Measurements from ENCODE around the gene TCEANC2.
A peak's percentile ranks its signal among the peaks of the same experiment; 100 is the strongest.

TCEANC2 gene

GRCh38 chr1:54114955-54115354 lies 61.5 kb downstream of the TCEANC2 start:
- H3K9me3 ChIP-seq (ENCODE audit: control insufficient read depth, low read length), result no peaks in the 10 kb centered on the region
- H3K4me1 ChIP-seq (ENCODE audit: control insufficient read depth, insufficient read depth, low read length, poor library complexity, severe bottlenecking), result peaks cover 9% of the 10 kb centered on the region
- H3K27ac ChIP-seq (ENCODE audit: low read depth, low read length, severe bottlenecking), result no peak overlapping the region
- WGBS, 2 experiments (ENCODE audit: insufficient coverage in 2 of 2), result 83 to 95% methylated on average over 6 of the region's 6 CpGs
- H3K4me3 ChIP-seq (ENCODE audit: extremely low read depth, insufficient read depth, low read length, poor library complexity, severe bottlenecking), result no peak overlapping the region
- no peaks in the 10 kb centered on the region for H3K36me3 ChIP-seq (ENCODE audit: control insufficient read depth, insufficient read depth, low read length)

- 94 to 100% methylated on average over 2 to 3 of the region's 3 CpGs for WGBS, 2 experiments (ENCODE audit: insufficient coverage in 2 of 2)
- no peaks in the 10 kb centered on the region for H3K36me3 ChIP-seq (ENCODE audit: control insufficient read depth, insufficient read depth, low read length)
- H3K4me1 ChIP-seq (ENCODE audit: control insufficient read depth, insufficient read depth, low read length, poor library complexity, severe bottlenecking), result peaks cover 9% of the 10 kb centered on the region
- H3K4me3 ChIP-seq (ENCODE audit: extremely low read depth, insufficient read depth, low read length, poor library complexity, severe bottlenecking), result no peak overlapping the region
- H3K9me3 ChIP-seq (ENCODE audit: control insufficient read depth, low read length), result no peaks in the 10 kb centered on the region
- no peak overlapping the region for H3K27ac ChIP-seq (ENCODE audit: low read depth, low read length, severe bottlenecking)
These were observed 62.1 kb downstream of the TCEANC2 start for GRCh38 chr1:54115520-54115919.

- H3K27ac ChIP-seq (ENCODE audit: low read depth, low read length, severe bottlenecking), result peak overlapping the region; percentile 69
- H3K4me3 ChIP-seq (ENCODE audit: extremely low read depth, insufficient read depth, low read length, poor library complexity, severe bottlenecking), result no peak overlapping the region
- H3K36me3 ChIP-seq (ENCODE audit: control insufficient read depth, insufficient read depth, low read length), result no peaks in the 10 kb centered on the region
- peaks cover 15% of the 10 kb centered on the region for H3K4me1 ChIP-seq (ENCODE audit: control insufficient read depth, insufficient read depth, low read length, poor library complexity, severe bottlenecking)
- H3K9me3 ChIP-seq (ENCODE audit: control insufficient read depth, low read length), result no peaks in the 10 kb centered on the region
- WGBS, 2 experiments (ENCODE audit: insufficient coverage in 2 of 2), result 71% methylated on average over 10 of the region's 11 CpGs
These were observed 64.6 kb downstream of the TCEANC2 start for GRCh38 chr1:54117815-54118563.

- Histone ChIP-seq H3K4me3 (ENCODE audit: extremely low read depth, insufficient read depth, low read length, poor library complexity, severe bottlenecking) (no peak overlapping the region), H3K36me3 (ENCODE audit: control insufficient read depth, insufficient read depth, low read length) (no peaks in the 10 kb centered on the region), H3K4me1 (ENCODE audit: control insufficient read depth, insufficient read depth, low read length, poor library complexity, severe bottlenecking) (peaks cover 15% of the 10 kb centered on the region), H3K9me3 (ENCODE audit: control insufficient read depth, low read length) (no peaks in the 10 kb centered on the region), H3K27ac (ENCODE audit: low read depth, low read length, severe bottlenecking) (peak overlapping the region; percentile 69)
- WGBS, 2 experiments (ENCODE audit: insufficient coverage in 2 of 2), result 69 to 74% methylated on average over 7 to 8 of the region's 8 CpGs
These were observed 65.3 kb downstream of the TCEANC2 start for GRCh38 chr1:54118704-54119103.

GRCh38 chr1:54120018-54120697 lies 66.8 kb downstream of the TCEANC2 start:
- no peaks in the 10 kb centered on the region for H3K36me3 ChIP-seq (ENCODE audit: control insufficient read depth, insufficient read depth, low read length)
- H3K4me3 ChIP-seq (ENCODE audit: extremely low read depth, insufficient read depth, low read length, poor library complexity, severe bottlenecking), result no peak overlapping the region
- H3K4me1 ChIP-seq (ENCODE audit: control insufficient read depth, insufficient read depth, low read length, poor library complexity, severe bottlenecking), result peaks cover 15% of the 10 kb centered on the region
- H3K27ac ChIP-seq (ENCODE audit: low read depth, low read length, severe bottlenecking), result no peak overlapping the region
- 92 to 100% methylated on average over 10 to 13 of the region's 13 CpGs for WGBS, 2 experiments (ENCODE audit: insufficient coverage in 2 of 2)
- H3K9me3 ChIP-seq (ENCODE audit: control insufficient read depth, low read length), result no peaks in the 10 kb centered on the region

GRCh38 chr1:54120698-54121481 lies 67.5 kb downstream of the TCEANC2 start:
- no peaks in the 10 kb centered on the region for H3K36me3 ChIP-seq (ENCODE audit: control insufficient read depth, insufficient read depth, low read length)
- H3K27ac ChIP-seq (ENCODE audit: low read depth, low read length, severe bottlenecking), result no peak overlapping the region
- peaks cover 15% of the 10 kb centered on the region for H3K4me1 ChIP-seq (ENCODE audit: control insufficient read depth, insufficient read depth, low read length, poor library complexity, severe bottlenecking)
- 73 to 76% methylated on average over 29 to 30 of the region's 33 CpGs for WGBS, 2 experiments (ENCODE audit: insufficient coverage in 2 of 2)
- H3K4me3 ChIP-seq (ENCODE audit: extremely low read depth, insufficient read depth, low read length, poor library complexity, severe bottlenecking), result no peak overlapping the region
- no peaks in the 10 kb centered on the region for H3K9me3 ChIP-seq (ENCODE audit: control insufficient read depth, low read length)

- no peak overlapping the region for H3K4me3 ChIP-seq (ENCODE audit: extremely low read depth, insufficient read depth, low read length, poor library complexity, severe bottlenecking)
These were observed 68.2 kb downstream of the TCEANC2 start for GRCh38 chr1:54121482-54122134.

GRCh38 chr1:54122135-54122751 lies 68.8 kb downstream of the TCEANC2 start:
- Histone ChIP-seq H3K4me1 (ENCODE audit: control insufficient read depth, insufficient read depth, low read length, poor library complexity, severe bottlenecking) (peaks cover 15% of the 10 kb centered on the region), H3K4me3 (ENCODE audit: extremely low read depth, insufficient read depth, low read length, poor library complexity, severe bottlenecking) (no peak overlapping the region), H3K9me3 (ENCODE audit: control insufficient read depth, low read length) (no peaks in the 10 kb centered on the region), H3K27ac (ENCODE audit: low read depth, low read length, severe bottlenecking) (no peak overlapping the region), H3K36me3 (ENCODE audit: control insufficient read depth, insufficient read depth, low read length) (no peaks in the 10 kb centered on the region)
- WGBS, 2 experiments (ENCODE audit: insufficient coverage in 2 of 2), result 44 to 56% methylated on average over 10 of the region's 14 CpGs

More at GRCh38 chr1:54121482-54122134, 68.2 kb downstream of the TCEANC2 start:
- peaks cover 15% of the 10 kb centered on the region for H3K4me1 ChIP-seq (ENCODE audit: control insufficient read depth, insufficient read depth, low read length, poor library complexity, severe bottlenecking)
- 12 to 14% methylated on average over 19 to 21 of the region's 36 CpGs for WGBS, 2 experiments (ENCODE audit: insufficient coverage in 2 of 2)
- no peak overlapping the region for H3K27ac ChIP-seq (ENCODE audit: low read depth, low read length, severe bottlenecking)
- no peaks in the 10 kb centered on the region for H3K36me3 ChIP-seq (ENCODE audit: control insufficient read depth, insufficient read depth, low read length)
- no peaks in the 10 kb centered on the region for H3K9me3 ChIP-seq (ENCODE audit: control insufficient read depth, low read length)

- H3K4me1 ChIP-seq (ENCODE audit: control insufficient read depth, insufficient read depth, low read length, poor library complexity, severe bottlenecking), result peaks cover 15% of the 10 kb centered on the region
- H3K9me3 ChIP-seq (ENCODE audit: control insufficient read depth, low read length), result no peaks in the 10 kb centered on the region
- no peak overlapping the region for H3K27ac ChIP-seq (ENCODE audit: low read depth, low read length, severe bottlenecking)
- H3K4me3 ChIP-seq (ENCODE audit: extremely low read depth, insufficient read depth, low read length, poor library complexity, severe bottlenecking), result no peak overlapping the region
- no peaks in the 10 kb centered on the region for H3K36me3 ChIP-seq (ENCODE audit: control insufficient read depth, insufficient read depth, low read length)
- 83 to 91% methylated on average over 2 to 7 of the region's 8 CpGs for WGBS, 2 experiments (ENCODE audit: insufficient coverage in 2 of 2)
These were observed 69.6 kb downstream of the TCEANC2 start for GRCh38 chr1:54122992-54123391.

GRCh38 chr1:54124472-54124871 lies 71.1 kb downstream of the TCEANC2 start:
- Histone ChIP-seq H3K9me3 (ENCODE audit: control insufficient read depth, low read length) (no peaks in the 10 kb centered on the region), H3K36me3 (ENCODE audit: control insufficient read depth, insufficient read depth, low read length) (no peaks in the 10 kb centered on the region), H3K27ac (ENCODE audit: low read depth, low read length, severe bottlenecking) (no peak overlapping the region), H3K4me3 (ENCODE audit: extremely low read depth, insufficient read depth, low read length, poor library complexity, severe bottlenecking) (no peak overlapping the region), H3K4me1 (ENCODE audit: control insufficient read depth, insufficient read depth, low read length, poor library complexity, severe bottlenecking) (peaks cover 10% of the 10 kb centered on the region)
- WGBS, 2 experiments (ENCODE audit: insufficient coverage in 2 of 2), result 66 to 68% methylated on average over 5 to 6 of the region's 9 CpGs

All from mesodermal cell (in vitro differentiated cells).